ENCODE results near the gene SLC6A5.

The SLC6A5 gene

GRCh38 chr11:20597154-20597679, 2.2 kb upstream of the SLC6A5 start:
- DNase-seq, result no peak

- no peak for DNase-seq
Measured at GRCh38 chr11:20597680-20598484, 1.5 kb upstream of the SLC6A5 start.

GRCh38 chr11:20598492-20598891, 916 bp upstream of the SLC6A5 start:
- DNase-seq, result no peak

GRCh38 chr11:20600020-20600346, 575 bp downstream of the SLC6A5 start:
- DNase-seq, result no peak

- no peak for DNase-seq
Measured at GRCh38 chr11:20600551-20600950, 1.1 kb downstream of the SLC6A5 start.

GRCh38 chr11:20601221-20601914, 2.0 kb downstream of the SLC6A5 start:
- DNase-seq, result no peak

GRCh38 chr11:20604295-20604803, 4.9 kb downstream of the SLC6A5 start:
- DNase-seq, result no peak

GRCh38 chr11:20604864-20605601, 5.6 kb downstream of the SLC6A5 start:
- DNase-seq, result no peak

GRCh38 chr11:20605602-20606091, 6.2 kb downstream of the SLC6A5 start:
- no peak for DNase-seq

GRCh38 chr11:20608934-20609333, 9.5 kb downstream of the SLC6A5 start:
- DNase-seq, result no peak

GRCh38 chr11:20609727-20610707, 10.6 kb downstream of the SLC6A5 start:
- DNase-seq, result peak; percentile 29

GRCh38 chr11:20610825-20611224, 11.4 kb downstream of the SLC6A5 start:
- no peak for DNase-seq

- no peak for DNase-seq
Measured at GRCh38 chr11:20611445-20611844, 12.0 kb downstream of the SLC6A5 start.

- DNase-seq, result no peak
Measured at GRCh38 chr11:20611892-20612291, 12.5 kb downstream of the SLC6A5 start.

GRCh38 chr11:20612416-20612815, 13.0 kb downstream of the SLC6A5 start:
- DNase-seq, result no peak

- DNase-seq, result no peak
Measured at GRCh38 chr11:20616920-20617319, 17.5 kb downstream of the SLC6A5 start.

- no peak for DNase-seq
Measured at GRCh38 chr11:20617346-20618005, 18.1 kb downstream of the SLC6A5 start.

- DNase-seq, result no peak
Measured at GRCh38 chr11:20618083-20618482, 18.7 kb downstream of the SLC6A5 start.

- no peak for DNase-seq
Measured at GRCh38 chr11:20620988-20621387, 21.6 kb downstream of the SLC6A5 start.

GRCh38 chr11:20621679-20622078, 22.3 kb downstream of the SLC6A5 start:
- DNase-seq, result no peak

- DNase-seq, result no peak
Measured at GRCh38 chr11:20623252-20623651, 23.8 kb downstream of the SLC6A5 start.
